Measurements from ENCODE around the gene FBXW7.
A peak's percentile ranks its signal among the peaks of the same experiment; 100 is the strongest.

FBXW7 gene

GRCh38 chr4:152512483-152512882 is 23.4 kb downstream of the FBXW7 start:
- DNase-seq (ENCODE audit: low read depth, low spot score), result no peak

GRCh38 chr4:152510349-152511147 is 25.3 kb downstream of the FBXW7 start:
- DNase-seq (ENCODE audit: low read depth, low spot score), result no peak

- DNase-seq (ENCODE audit: low read depth, low spot score), result no peak
Observed at GRCh38 chr4:152509595-152510225, 26.2 kb downstream of the FBXW7 start.

DNA sequence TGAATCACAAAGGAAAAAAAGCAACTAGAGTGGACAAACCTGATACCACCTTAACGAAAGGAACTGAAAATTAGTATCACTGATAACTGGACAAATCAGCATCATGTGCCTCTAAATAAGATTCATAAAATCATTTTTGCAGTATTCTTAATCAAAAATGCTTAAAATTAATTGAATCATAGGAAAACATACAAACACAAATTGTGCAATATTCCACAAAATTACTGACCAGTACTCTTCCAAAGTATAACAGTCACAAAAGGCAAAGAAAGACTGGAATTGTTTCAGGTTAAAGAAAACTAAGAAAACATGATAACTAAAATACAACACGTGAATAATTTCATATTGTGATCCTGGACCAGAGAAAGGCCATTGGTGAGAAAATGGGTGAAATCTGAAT is 27.1 kb downstream of the FBXW7 start:
- DNase-seq (ENCODE audit: low read depth, low spot score), result no peak

DNA sequence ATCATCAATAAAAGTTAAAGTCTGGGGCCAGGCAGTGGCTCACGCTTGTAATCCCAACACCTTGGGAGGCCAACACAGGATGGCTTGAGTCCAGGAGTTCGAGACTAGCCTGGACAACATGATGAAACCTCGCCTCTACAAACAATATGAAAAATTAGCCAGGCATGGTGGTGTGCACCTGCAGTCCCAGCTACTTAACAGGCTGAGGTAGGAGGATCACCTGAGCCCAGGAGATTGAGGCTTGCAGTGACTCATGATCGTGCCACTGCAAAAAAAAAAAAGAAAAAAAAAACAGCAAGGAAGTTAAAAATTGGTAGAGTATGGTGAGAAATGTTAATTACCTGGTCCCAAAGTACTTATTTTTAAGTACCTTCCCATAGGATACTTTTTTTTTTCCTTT is 27.5 kb downstream of the FBXW7 start:
- DNase-seq (ENCODE audit: low read depth, low spot score), result no peak

DNA sequence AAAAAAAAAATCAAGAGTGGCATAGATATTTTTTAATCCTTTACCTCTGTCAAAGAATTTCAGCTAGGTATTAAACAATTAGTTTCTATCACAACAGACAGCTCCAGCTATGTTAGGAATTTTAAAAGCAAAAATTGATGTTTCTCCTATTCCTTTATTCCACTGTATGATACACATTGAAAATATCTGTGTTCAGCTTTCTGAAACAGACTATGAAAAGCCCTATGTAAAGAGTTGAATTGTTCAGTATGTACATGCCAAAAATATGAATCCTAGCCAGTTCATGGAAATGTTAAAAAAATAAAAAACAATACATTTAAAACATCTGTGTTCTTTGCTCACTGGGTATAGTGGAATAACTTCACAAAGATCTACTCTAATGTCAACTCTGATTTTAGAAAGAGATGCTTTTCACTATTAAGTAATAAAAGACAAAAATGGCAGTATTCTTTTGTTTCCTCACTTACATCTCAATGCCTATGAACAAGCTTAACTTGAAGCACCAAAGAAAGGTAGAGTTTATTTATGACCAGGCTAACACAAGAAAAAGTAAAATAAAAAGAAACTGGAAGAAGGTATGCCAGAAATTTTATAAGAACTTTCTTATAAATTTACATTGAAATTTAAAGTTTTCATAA is 32.1 kb downstream of the FBXW7 start:
- no peak for DNase-seq (ENCODE audit: low read depth, low spot score)

DNA sequence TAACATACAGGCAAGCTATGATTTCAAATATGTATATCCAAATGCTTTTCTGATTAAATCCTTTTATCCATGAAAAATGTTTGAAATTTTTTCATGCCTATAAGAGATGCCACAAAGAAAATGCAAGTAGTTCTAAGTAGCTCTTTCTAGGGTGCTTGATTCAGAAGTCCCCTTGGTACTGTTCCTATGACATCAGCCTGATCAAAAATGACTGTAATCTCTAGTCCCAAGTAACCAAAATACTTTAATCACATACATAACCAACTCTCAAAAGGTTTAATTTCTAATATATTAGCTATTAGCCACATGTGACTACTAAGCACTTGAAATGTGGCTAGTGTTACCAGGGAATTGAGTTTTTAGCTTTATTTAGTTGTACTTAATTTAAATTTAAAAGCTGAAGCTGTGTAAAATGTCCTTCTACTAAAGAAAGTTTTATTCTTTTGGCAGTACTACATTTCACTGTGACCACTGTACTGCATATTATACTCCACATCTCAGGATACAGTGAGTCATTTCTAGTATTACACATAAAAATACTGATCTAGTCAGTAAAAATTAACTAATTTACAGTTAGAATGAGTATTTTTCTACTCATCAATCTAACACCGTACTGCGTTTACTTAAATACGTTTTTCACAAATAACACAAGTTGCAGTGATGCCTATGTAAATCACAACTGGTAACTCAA is 33.9 kb downstream of the FBXW7 start:
- DNase-seq (ENCODE audit: low read depth, low spot score), result no peak

- DNase-seq (ENCODE audit: low read depth, low spot score), result peak; percentile 90
Observed at GRCh38 chr4:152500800-152501434, 35.0 kb downstream of the FBXW7 start.

DNA sequence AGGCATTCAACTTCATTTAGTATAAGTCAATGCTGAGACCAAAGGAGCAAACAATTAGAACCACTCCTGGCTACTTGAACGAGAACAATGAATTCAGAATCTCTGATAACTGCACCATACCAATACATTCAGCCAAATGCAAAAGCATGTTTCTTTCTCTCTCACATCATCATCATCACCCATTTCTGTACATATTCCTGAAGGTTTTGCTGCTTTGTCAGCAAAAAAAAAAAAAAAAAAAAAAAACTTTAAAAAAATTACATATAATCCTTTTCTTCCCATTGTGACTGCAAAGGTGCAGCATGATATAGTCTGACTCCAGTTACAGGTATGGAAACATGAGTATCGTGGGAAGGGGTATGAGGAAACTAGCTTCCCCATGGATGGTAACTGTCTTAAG is 35.6 kb downstream of the FBXW7 start:
- no peak for DNase-seq (ENCODE audit: low read depth, low spot score)

GRCh38 chr4:152499344-152499743 is 36.5 kb downstream of the FBXW7 start:
- no peak for DNase-seq (ENCODE audit: low read depth, low spot score)

DNA sequence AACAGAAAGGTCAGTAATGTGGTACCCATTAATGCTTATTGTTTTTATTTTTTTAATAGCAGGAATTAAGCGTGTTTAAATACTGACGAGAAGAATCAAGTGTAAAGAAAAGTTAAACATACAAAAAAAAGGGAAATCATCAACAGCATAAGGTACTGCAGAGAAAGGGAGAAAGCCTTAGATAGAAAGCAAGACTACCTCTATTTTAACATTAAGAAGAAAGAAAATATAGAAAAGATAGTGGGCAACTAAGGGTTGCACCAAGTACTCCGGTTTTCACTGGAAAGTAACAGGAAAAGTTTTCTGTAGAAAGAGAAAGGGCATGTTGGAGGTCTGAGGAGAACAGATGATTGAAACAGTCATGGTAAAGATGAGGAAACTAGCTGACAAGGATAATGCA is 41.9 kb downstream of the FBXW7 start:
- no peak for DNase-seq (ENCODE audit: low read depth, low spot score)

GRCh38 chr4:152488246-152488645 is 47.6 kb downstream of the FBXW7 start:
- no peak for DNase-seq (ENCODE audit: low read depth, low spot score)

- no peak for DNase-seq (ENCODE audit: low read depth, low spot score)
Observed at GRCh38 chr4:152486429-152487389, 49.2 kb downstream of the FBXW7 start.

DNA sequence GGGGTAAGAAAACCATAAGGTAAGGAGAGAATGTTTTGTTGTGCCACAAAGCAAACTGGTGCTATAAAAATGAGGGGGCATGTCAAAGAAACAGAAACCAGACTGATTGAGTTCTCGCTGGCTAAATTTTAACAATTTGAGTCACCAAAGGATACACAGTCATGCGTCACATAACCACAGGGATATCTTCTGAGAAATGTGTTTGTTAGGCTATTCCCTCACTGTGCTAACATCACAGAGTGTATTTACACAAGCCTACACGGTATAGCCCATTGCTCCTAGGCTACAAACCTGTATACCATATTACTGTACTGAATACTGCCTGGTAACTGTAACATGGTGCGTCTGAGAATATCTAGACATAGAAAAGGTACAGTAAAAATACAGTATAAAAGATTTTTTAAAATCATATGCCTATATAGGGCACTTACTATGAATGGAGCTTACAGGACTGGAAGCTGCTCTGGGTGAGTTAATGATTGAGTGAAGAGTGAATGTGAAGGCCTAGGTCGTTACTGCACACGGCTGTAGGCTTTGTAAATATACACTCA is 50.1 kb downstream of the FBXW7 start:
- peak; percentile 85 for DNase-seq (ENCODE audit: low read depth, low spot score)

DNA sequence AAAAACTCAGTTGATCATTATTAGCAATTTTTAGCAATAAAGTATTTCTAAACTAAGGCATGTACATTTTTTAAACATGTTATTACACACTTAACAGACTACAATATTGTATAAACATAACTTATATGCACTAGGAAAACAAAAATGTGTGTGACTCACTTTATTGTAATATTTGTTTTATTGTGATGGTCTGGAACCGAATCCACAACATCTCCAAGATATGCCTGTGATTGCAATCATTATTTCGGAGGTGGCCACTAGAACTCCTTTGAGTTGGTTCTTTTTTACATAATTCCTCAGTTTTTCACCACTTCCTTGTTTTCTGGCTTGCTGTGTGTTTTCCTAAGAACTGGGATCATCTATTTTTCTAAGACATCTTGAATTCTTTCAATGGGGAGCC is 53.7 kb downstream of the FBXW7 start:
- no peak for DNase-seq (ENCODE audit: low read depth, low spot score)

DNA sequence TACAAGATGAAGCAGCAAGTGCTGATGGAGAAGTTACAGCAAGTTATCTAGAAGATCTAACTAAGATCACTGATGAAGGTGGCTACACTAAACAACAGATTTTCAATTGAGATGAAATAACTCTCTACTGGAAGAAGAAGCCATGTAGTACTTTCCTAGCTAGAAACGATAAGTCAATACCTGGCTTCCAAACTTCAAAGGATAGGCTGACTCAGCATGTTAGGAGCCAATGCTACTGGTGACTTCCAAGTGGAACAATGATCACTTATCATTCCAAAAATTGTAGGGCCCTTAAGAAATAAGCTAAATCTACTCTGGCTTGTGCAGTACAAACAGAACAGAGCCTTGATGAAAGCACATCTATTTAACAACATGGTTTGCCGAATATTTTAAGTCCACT is 55.0 kb downstream of the FBXW7 start:
- DNase-seq (ENCODE audit: low read depth, low spot score), result no peak

DNA sequence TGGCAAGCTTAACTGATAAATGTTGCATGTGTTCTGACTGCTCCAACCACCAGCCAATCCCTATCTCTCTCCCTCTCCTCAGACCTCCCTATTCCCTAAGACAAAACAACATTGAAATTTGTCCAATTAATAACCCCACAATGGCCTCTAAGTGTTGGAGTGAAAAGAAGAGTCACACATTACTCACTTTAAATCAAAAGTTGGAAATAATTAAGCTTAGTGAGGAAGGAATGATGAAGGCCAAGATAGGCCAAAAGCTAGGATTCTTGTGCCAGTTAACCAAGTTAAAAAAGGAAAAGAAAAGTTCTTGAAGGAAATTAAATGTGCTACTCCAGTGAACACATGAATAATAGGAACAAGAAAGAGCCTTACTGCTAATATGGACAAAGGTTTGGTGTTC is 55.6 kb downstream of the FBXW7 start:
- DNase-seq (ENCODE audit: low read depth, low spot score), result no peak

DNA sequence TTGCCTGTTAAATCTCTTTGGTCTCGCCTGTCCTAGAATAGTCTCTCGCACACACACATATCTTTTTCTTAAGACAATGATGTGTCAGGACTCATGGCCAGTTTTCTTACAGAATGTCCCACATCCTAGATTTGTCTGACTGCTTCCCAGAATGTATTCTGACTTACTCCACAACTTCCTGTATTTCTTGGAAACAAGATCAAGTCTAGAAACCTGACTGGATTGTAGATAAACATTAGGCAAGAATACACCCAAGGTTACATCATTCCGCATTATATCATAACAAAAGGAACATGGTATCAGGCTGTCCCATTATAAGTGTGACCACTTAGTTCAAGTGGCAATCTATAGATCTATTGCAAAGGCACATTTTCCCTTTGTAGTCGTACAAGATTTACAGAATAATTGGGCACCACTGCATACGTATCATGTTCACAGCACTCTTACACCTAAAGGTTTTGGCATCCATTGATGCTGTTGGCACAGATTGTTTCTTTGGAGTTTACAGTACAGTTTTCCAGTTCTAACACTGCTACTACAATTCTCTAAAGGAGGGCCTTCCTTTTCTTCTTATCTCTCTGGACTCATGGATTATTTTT is 56.4 kb downstream of the FBXW7 start:
- DNase-seq (ENCODE audit: low read depth, low spot score), result peak; percentile 37

GRCh38 chr4:152478461-152479237 is 57.2 kb downstream of the FBXW7 start:
- DNase-seq (ENCODE audit: low read depth, low spot score), result no peak

Measured in astrocyte of the hippocampus (primary cell).